Dermis microvascular lymphatic vessel endothelial cell (primary cell): ENCODE data around the gene FCHSD2. TPM values are rescaled to one million over a fixed set of nuclear protein-coding genes. Genes with fewer than 3 reads are reported as not detected.
"Not testable (repeated sequence)": the region's sequence is repeated elsewhere in the genome, so short reads cannot be mapped to it uniquely, and the experiment has no call there.

ENCODE experiments used
- DNase-seq, 2 donors: peaks; one replicate each; pipeline versions ENCODE4 v3.0.0 to v3.0.0-alpha.2; 2010; ENCODE audit warnings: low read depth in 2 of 2
- total RNA-seq: library from RNA; depleted of rRNA; stranded (reverse); fragments of >200 nt; gene quantifications from 2 replicates; pipeline ENCODE4 v1.2.1, GENCODE V29; 2014

The FCHSD2 gene
- total RNA-seq, 1 donor from 2014 or later = 13.5 TPM

DNA sequence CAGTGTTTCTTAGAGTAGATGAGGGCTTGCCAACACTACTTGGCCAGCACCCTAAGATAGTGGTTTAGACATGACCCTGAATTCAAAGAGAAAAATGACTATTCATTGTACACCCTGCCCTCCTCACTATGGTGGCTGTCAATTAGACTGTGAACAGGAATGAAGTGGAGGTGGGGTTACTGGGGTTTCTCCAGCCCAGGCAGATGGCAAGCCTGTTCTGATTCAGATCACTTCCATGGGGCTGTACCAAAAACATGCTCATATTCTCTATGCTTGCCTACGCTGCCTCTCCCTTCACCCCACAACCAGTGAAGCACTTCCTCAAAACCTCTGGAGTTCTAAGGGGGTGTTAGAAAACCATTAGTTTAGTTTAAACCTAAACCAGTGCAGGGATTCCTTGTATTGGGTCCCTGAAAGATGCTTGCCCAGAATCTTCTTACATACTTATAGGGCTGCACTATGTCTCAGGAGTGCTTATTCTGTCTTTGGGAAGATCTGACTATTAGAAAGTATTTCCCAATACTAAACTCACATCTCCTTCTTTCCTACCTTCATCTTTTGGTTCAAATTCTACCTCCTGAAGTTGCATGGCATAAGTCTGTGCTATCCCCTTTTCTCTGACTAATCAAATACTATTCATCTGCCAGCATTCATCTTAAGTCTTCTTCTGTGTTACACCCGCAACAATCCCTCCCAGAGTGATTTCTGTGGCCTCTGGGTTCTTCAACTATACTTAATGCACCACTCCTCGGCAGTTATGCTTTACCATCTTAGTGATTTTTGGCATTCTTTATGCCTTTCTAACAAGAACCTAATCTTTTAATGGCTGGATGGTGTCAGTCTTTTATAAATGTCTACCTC, 256.1 kb downstream of the FCHSD2 start:
- DNase-seq = no peak

GRCh38 chr11:72876147-72876546, 266.0 kb downstream of the FCHSD2 start:
- no peak for DNase-seq

- DNase-seq = no peak
Observed at GRCh38 chr11:72875736-72876135, 266.4 kb downstream of the FCHSD2 start.

DNA sequence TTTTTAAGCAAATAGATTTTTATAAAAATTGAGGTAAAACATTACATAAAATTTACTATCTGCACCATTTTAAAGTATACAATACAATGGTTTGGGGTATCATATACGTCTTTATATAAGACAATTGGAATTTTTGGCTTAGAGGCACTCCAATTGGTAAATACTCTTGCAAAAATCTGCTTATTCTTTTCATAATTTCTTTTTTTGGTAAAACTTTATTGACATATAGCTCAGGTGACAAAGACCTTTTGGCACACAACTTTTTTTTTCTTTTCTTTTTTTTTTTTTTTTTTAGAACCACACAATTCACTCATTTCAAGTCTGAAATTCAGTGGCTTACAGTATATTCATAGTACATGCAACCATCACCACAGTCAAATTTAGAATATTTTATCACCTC, 270.1 kb downstream of the FCHSD2 start:
- no peak for DNase-seq

GRCh38 chr11:72871119-72871518, 271.0 kb downstream of the FCHSD2 start:
- DNase-seq = no peak

- no peak for DNase-seq
Observed at GRCh38 chr11:72869831-72870230, 272.3 kb downstream of the FCHSD2 start.

GRCh38 chr11:72867970-72868369, 274.1 kb downstream of the FCHSD2 start:
- no peak for DNase-seq

GRCh38 chr11:72864702-72865655, 277.1 kb downstream of the FCHSD2 start:
- peak; percentile 81 to 86 for DNase-seq

GRCh38 chr11:72863916-72864315, 278.2 kb downstream of the FCHSD2 start:
- DNase-seq = no peak

- DNase-seq = no peak
Observed at GRCh38 chr11:72863091-72863490, 279.0 kb downstream of the FCHSD2 start.

DNA sequence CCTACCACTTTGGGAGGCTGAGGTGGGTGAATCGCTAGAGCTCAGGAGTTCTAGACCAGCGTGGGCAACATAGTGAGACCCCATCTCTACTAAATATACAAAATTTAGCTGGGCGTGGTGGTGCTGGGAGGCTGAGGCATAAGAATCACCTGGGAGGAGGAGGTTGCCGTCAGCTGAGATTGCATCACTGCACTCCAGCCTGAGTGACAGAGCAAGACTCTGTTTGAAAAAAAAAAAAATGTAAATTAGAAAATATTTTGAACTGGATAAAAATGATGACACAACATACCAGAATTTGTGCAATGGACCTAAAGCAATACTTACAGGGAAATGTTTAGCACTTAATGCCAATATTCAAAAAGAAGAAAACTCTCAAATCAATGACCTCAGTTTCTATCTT, 281.5 kb downstream of the FCHSD2 start:
- no peak for DNase-seq

GRCh38 chr11:72860010-72860409, 282.1 kb downstream of the FCHSD2 start:
- DNase-seq = no peak

DNA sequence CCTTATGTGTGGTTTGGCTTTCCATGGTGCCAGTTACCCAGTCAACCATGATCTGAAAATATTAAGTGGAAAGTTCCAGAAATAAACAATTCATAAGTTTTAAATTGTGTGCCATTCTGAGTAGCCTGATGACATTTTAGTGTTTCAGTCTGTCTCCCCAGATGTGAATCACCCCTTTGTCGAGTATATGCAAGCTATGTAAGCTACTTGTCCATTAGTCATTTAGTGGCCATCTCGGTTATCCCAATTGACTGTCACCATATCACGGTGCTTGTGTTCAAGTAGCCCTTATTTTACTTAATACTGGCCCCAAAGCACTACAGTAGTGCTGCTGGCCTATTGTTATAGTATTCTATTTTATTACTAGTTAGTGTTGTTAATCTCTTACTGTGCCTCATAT, 283.0 kb downstream of the FCHSD2 start:
- no peak for DNase-seq

- not testable (repeated sequence) for DNase-seq
Observed at GRCh38 chr11:72858267-72858666, 283.9 kb downstream of the FCHSD2 start.

DNA sequence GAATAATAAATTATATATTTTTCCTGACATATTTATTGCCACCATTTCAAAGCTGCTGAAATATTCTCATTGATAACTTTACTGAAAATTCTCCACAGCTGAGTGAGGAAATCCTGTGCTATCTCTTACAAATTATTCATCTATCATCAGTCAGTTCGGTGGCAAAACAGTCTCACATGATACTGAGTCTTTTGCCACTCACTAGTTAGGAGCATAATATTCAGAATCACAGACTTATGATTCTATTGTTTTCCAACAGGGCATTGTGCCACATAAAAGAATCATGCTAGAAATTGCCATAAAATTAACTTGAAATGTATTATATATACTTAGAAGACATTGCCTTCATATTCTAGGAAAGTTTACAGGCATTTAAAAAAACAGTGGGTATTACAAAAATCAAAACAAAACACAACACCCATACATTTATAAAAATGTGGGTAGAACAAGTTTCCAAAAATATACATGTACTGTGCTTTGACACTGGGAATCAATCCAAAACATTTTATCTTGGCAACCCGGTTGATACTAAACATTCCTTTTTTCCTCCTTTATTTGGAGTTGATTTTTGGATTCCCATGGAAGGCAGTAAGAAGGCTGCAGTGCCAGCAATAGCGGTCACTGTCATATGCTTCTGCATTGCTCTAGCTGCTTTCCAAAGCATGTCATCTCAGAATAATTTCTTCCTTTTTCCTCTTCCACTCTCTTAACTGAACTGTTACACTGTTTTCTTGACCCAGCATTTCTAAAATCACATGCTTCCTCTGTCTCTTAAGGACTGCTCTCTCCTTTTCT, 285.4 kb downstream of the FCHSD2 start:
- peak; percentile 91 to 94 for DNase-seq

- peak; percentile 36 to 73 for DNase-seq
Observed at GRCh38 chr11:72856065-72856464, 286.1 kb downstream of the FCHSD2 start.

- DNase-seq = no peak
Observed at GRCh38 chr11:72851726-72852125, 290.4 kb downstream of the FCHSD2 start.

DNA sequence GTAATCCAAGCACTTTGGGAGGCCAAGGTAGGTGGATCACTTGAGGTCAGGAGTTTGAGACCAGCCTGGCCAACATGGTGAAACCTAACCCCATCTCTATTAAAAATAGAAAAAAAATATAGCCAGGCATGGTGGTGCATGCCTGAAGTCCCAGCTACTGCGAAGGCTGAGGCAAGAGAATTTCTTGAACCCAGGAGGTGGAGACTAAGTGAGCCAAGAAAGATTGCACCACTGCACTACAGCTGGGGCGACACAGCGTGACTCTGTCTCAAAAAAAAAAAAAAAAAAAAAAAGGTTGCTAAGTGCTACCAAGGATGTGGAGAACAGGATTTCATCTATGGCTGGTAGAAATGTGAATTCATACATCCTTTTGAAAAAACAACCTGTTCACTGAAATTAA, 291.3 kb downstream of the FCHSD2 start:
- no peak for DNase-seq

DNA sequence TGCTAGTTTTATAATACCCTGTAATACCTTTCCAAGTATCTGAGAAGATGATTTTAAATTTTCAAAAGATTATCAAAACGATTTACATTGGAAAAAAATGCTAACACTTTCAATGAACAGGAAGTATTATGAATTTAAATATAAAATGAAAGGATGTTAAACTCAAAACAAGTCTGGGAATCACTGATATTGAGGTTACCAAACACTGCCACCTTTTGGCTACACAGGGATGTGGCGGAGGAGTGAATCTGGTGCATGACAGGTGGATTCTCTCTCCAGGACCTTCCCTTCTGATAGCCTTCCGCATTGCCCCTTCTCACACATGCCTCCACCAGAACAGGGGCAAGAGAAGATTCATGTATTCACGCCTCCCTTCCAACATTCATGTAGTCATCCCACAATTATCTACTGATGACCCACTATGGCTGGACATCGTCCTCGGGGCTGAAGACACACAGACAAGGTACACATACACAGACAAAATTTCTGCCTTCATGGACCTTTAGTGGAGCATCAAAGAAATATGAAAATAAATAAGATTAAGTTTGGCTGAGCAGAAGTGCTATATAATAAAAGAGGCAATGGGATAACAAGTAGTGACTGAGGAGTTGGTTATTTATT, 293.2 kb downstream of the FCHSD2 start:
- peak; percentile 43 to 68 for DNase-seq

- DNase-seq = no peak
Observed at GRCh38 chr11:72844356-72844755, 297.8 kb downstream of the FCHSD2 start.
